Psoas muscle (tissue), 8 donors: ENCODE data around the gene JAK3. TPM values are rescaled to one million over a fixed set of nuclear protein-coding genes. Genes with fewer than 3 reads are reported as not detected.
"Not testable (repeated sequence)": the region's sequence is repeated elsewhere in the genome, so short reads cannot be mapped to it uniquely, and the experiment has no call there.

Experiments used
- ATAC-seq, 4 donors: fragments of 200-7000 bp; cut with Tn5 transposase; one replicate each; pipeline ENCODE4 v1.9.1; 2020; ENCODE audit warnings: moderate library complexity in 3 of 4, mild to moderate bottlenecking in 2 of 4
- DNase-seq, 2 donors: peaks; one replicate each; pipeline ENCODE4 v3.0.0-alpha.2; 2020
- H3K27ac ChIP-seq: fragments of 200-600 bp; one replicate; pipeline ENCODE4 v1.8.0; 2022
- H3K27me3 ChIP-seq, 3 donors: fragments of 200-600 bp in 1 of 3; one replicate each; pipeline versions ENCODE4 v1.6.1 to v1.8.0; 2013 to 2022; ENCODE audit warnings: low read length in 2 of 3, mild to moderate bottlenecking in 2 of 3, moderate library complexity in 1 of 3; ENCODE audit not compliant: insufficient read depth in 3 of 3
- H3K36me3 ChIP-seq, 2 donors: fragments of 200-600 bp in 1 of 2; one replicate each; pipeline versions ENCODE4 v1.6.1 to v1.8.0; 2013 to 2022; ENCODE audit warnings: low read depth in 1 of 2, mild to moderate bottlenecking in 1 of 2, moderate library complexity in 1 of 2; ENCODE audit not compliant: insufficient read depth in 1 of 2
- H3K4me1 ChIP-seq: fragments of 200-600 bp; one replicate; pipeline ENCODE4 v1.8.0; 2022
- H3K4me3 ChIP-seq: fragments of 200-600 bp; one replicate; pipeline ENCODE4 v1.8.0; 2022; ENCODE audit warnings: mild to moderate bottlenecking
- H3K9me3 ChIP-seq: fragments of 200-600 bp; one replicate; pipeline ENCODE4 v1.8.0; 2022
- CTCF ChIP-seq: fragments of 200-600 bp; IDR thresholded peaks from one replicate; pipeline ENCODE4 v1.8.0; 2022; ENCODE audit warnings: antibody characterized with exemption
- WGBS, 3 donors: extraction: QIAGEN DNeasy Blood & Tissue Kit; methylation state at CpG; one replicate each; pipeline versions ENCODE4 v1.1.6 to v1.1.7; 2013; 5-methylcytosine and 5-hydroxymethylcytosine counted together
- intact Hi-C, 2 donors: fragments of 100-400 bp; cut with DNase I; formaldehyde crosslinking; loops; one replicate each; pipeline versions ENCODE4 v1.11.0 to v1.14.2; 2022
- long read RNA-seq, 2 donors: library from polyadenylated mRNA; unstranded; transcript quantifications; one replicate each; pipeline ENCODE4 v2.0.0, GENCODE V29; 2021
- polyA plus RNA-seq, 3 donors: library from polyadenylated mRNA; stranded (reverse); fragments of 200-250 nt; gene quantifications; one replicate each; pipeline ENCODE4 v1.2.3, GENCODE V29; 2013
- total RNA-seq, 4 donors: library from RNA; stranded (reverse); fragmentation: NEBNext Ultra II Directional in 2 of 4; extraction: Animal tissue kit (Norgen Biotek cat#: 25700) in 2 of 4; gene quantifications; one replicate each; pipeline versions ENCODE4 v1.2.1 to v1.2.4, GENCODE V29; 2021 to 2023
- donor health status: healthy with polysubstance abuse.
- donor health status: DM: no; HTN: no; CAD: no; lungs with moderate emphysema.
- donor health status: Bipolar disorder and iron deficiency.
- donor health status: healthy.
- donor health status: DM: yes; HTN: yes; CAD: no.
- donor health status: DM: no; HTN: no; CAD: no.
- donor health status: DM: no; HTN: no; CAD: no.
- donor health status: DM: yes; HTN: yes; CAD: no.

JAK3 gene
- total RNA-seq: 1 to 10 TPM in 3 of 4 donors, under 1 TPM in 1; 0.95 to 4.0 (median 1.1) TPM
- polyA plus RNA-seq: under 1 TPM; 0.17 to 0.35 (median 0.31) TPM
- long read RNA-seq, donor 1, full-length matches to known transcripts: 1 of 2 reads
- long read RNA-seq, donor 1, partial matches to known transcripts: 1 of 2 reads
- long read RNA-seq, donor 1, other reads (novel, unspliced or antisense): 0 of 2 reads
- long read RNA-seq, donor 2: 0 reads

GRCh38 chr19:17847538-17848366 is at the start of gene JAK3:
Gene JAK3 (minus strand): TSS chr19:17847982. CDS start chr19:17844417, 3,565 bp downstream.
- no peak for TF ChIP-seq CTCF
- Histone ChIP-seq H3K9me3 (no peaks in the 10 kb centered on the region), H3K27me3 (peaks cover 0 to 55% (median 5%) of the 10 kb centered on the region in 3 donors), H3K4me3 (peak within 1 kb of the TSS; percentile 56), H3K4me1 (no peaks in the 10 kb centered on the region), H3K36me3 (no peaks in the 10 kb centered on the region), H3K27ac (peak within 1 kb of the TSS; percentile 41)
- 7 to 9% (median 9%) methylated on average over 37 to 40 of the region's 40 CpGs for WGBS, 3 donors
- intact Hi-C loops: no loop called here
- ATAC-seq: peak in 2 of 4 donors; percentile 19 to 34
- peak in 1 of 2 donors; percentile 58 for DNase-seq

GRCh38 chr19:17893766-17894165 is 46.0 kb upstream of the JAK3 start:
- H3K9me3 ChIP-seq: no peaks in the 10 kb centered on the region

GRCh38 chr19:17889609-17890214 is 41.9 kb upstream of the JAK3 start:
- TF ChIP-seq CTCF: no peak
- intact Hi-C loops: no loop called here

More at GRCh38 chr19:17893766-17894165, 46.0 kb upstream of the JAK3 start:
- Histone ChIP-seq H3K4me3 (no peak overlapping the region), H3K36me3 (no peaks in the 10 kb centered on the region), H3K4me1 (no peaks in the 10 kb centered on the region), H3K27ac (no peak overlapping the region), H3K27me3 (peaks cover 0 to 42% (median 8%) of the 10 kb centered on the region in 3 donors)
- ATAC-seq (no peak), DNase-seq (no peak)
- TF ChIP-seq CTCF: no peak
- 66 to 76% (median 70%) methylated on average over 9 of the region's 9 CpGs for WGBS, 3 donors
- intact Hi-C loops: no loop called here

GRCh38 chr19:17888260-17888659 is 40.5 kb upstream of the JAK3 start:
- Histone ChIP-seq H3K27me3 (peaks cover 0 to 18% (median 5%) of the 10 kb centered on the region in 3 donors), H3K4me1 (no peaks in the 10 kb centered on the region)

More at GRCh38 chr19:17889609-17890214, 41.9 kb upstream of the JAK3 start:
- ATAC-seq: no peak
- Histone ChIP-seq H3K4me1 (no peaks in the 10 kb centered on the region), H3K9me3 (no peaks in the 10 kb centered on the region), H3K4me3 (no peak overlapping the region), H3K36me3 (no peaks in the 10 kb centered on the region), H3K27ac (no peak overlapping the region), H3K27me3 (peaks cover 0 to 24% (median 8%) of the 10 kb centered on the region in 3 donors)
- no peak for DNase-seq
- 22 to 24% (median 23%) methylated on average over 18 of the region's 18 CpGs for WGBS, 3 donors

GRCh38 chr19:17887221-17887620 is 39.4 kb upstream of the JAK3 start:
- H3K9me3 ChIP-seq, H3K4me3 ChIP-seq, intact Hi-C loops, DNase-seq, H3K4me1 ChIP-seq, ATAC-seq, H3K27ac ChIP-seq, H3K36me3 ChIP-seq: not testable (repeated sequence)
- H3K27me3 ChIP-seq: peaks cover 0 to 15% (median 3%) of the 10 kb centered on the region in 3 donors
- WGBS, 3 donors: 72 to 74% (median 74%) methylated on average over 4 of the region's 4 CpGs

More at GRCh38 chr19:17888260-17888659, 40.5 kb upstream of the JAK3 start:
- no peak for ATAC-seq
- intact Hi-C loops: no loop called here
- H3K36me3 ChIP-seq: no peaks in the 10 kb centered on the region
- no peak for DNase-seq
- 79 to 89% (median 84%) methylated on average over 7 of the region's 7 CpGs for WGBS, 3 donors
- H3K4me3 ChIP-seq: no peak overlapping the region
- no peak overlapping the region for H3K27ac ChIP-seq
- TF ChIP-seq CTCF: no peak
- H3K9me3 ChIP-seq: no peaks in the 10 kb centered on the region
